HepG2 (cell line): ENCODE results near the gene FIS1. TPM values are rescaled to one million over a fixed set of nuclear protein-coding genes. Genes with fewer than 3 reads are reported as not detected.

Experiments
- ATAC-seq: fragments of 200-7000 bp; cut with Tn5 transposase; 3 replicates; pipeline ENCODE4 v1.9.1; 2020; ENCODE audit warnings: mild to moderate bottlenecking, moderate library complexity
- BruUV-seq: library from RNA; stranded (reverse); fragments of 400-500 nt; replicated peaks from 2 replicates; lab custom pipeline; 2021; lab: Mats Ljungman, UMichigan
- CTCF ChIA-PET: fragments of 300-600 bp; formaldehyde crosslinking; extraction: SDS; loops from one replicate; lab custom pipeline; 2021; ENCODE audit warnings: low total read pairs, inconsistent platforms, low intra/inter-chr PET ratio; lab: Yijun Ruan, JAX
- POLR2A ChIA-PET: fragments of 350-600 bp; sonication (Branson Sonifier 250); formaldehyde crosslinking; loops from one replicate; lab custom pipeline; 2020; ENCODE audit warnings: antibody characterized with exemption, inconsistent platforms; lab: Yijun Ruan, JAX
- DNase-seq: peaks from one replicate; pipeline ENCODE4 v3.0.0-alpha.2; 2015; ENCODE audit warnings: low spot score
- FAIRE-seq: peaks from 3 replicates; lab custom pipeline; 2011; peaks lifted over from hg19 to GRCh38; lab: Jason Lieb, UNC
- H2AFZ ChIP-seq: one replicate; pipeline ENCODE4 v1.6.1; 2011; ENCODE audit warnings: low read length, inconsistent platforms
- H3K27ac ChIP-seq: fragments of 300-600 bp; 3 replicates; pipeline ENCODE4 v1.8.0; 2011; ENCODE audit warnings: mixed run types, mild to moderate bottlenecking, mixed read lengths, low read length, inconsistent platforms; ENCODE audit not compliant: insufficient read depth; ENCODE audit errors: extremely low read length
- H3K27me3 ChIP-seq, 2 experiments: fragments of 200-600 bp in 1 of 2; 2 replicates in 1 of 2; 3 replicates in 1 of 2; pipeline versions ENCODE4 v1.6.0 to v1.8.0; 2011; ENCODE audit warnings: low read length in 2 of 2, mild to moderate bottlenecking in 2 of 2, moderate library complexity in 2 of 2, inconsistent platforms in 1 of 2; ENCODE audit not compliant: insufficient read depth in 2 of 2, control insufficient read depth in 1 of 2
- H3K36me3 ChIP-seq, 2 experiments: fragments of 200-600 bp in 1 of 2; replicated peaks in 1 of 2; 2 replicates in 1 of 2; 3 replicates in 1 of 2; pipeline versions ENCODE4 v1.5.1 to v1.8.0; 2011; ENCODE audit warnings: low read length in 2 of 2, inconsistent platforms in 1 of 2; ENCODE audit not compliant: insufficient read depth in 2 of 2, control insufficient read depth in 1 of 2
- H3K4me1 ChIP-seq: 2 replicates; pipeline ENCODE4 v1.5.1; 2012; ENCODE audit warnings: low read length, inconsistent platforms; ENCODE audit not compliant: insufficient read depth
- H3K4me2 ChIP-seq: 2 replicates; pipeline ENCODE4 v1.6.0; 2011; ENCODE audit warnings: low read depth, low read length, inconsistent platforms
- H3K4me3 ChIP-seq, 3 experiments: fragments of 200-600 bp in 1 of 3; sonication (generic), shearing (Covaris generic) in 1 of 3; replicated peaks in 1 of 3; 2 replicates each; pipeline ENCODE4 v1.5.1; 2011 to 2016; ENCODE audit warnings: low read length in 3 of 3, inconsistent platforms in 2 of 3, low read depth in 2 of 3, mild to moderate bottlenecking in 2 of 3, control low read depth in 1 of 3, mixed read lengths in 1 of 3; ENCODE audit not compliant: insufficient read depth in 1 of 3
- H3K79me2 ChIP-seq: one replicate; pipeline ENCODE4 v1.6.1; 2011; ENCODE audit warnings: low read length, inconsistent platforms; ENCODE audit not compliant: insufficient read depth
- H3K9ac ChIP-seq: 2 replicates; pipeline ENCODE4 v1.6.0; 2011; ENCODE audit warnings: mild to moderate bottlenecking, low read depth, low read length, inconsistent platforms; ENCODE audit not compliant: insufficient read depth
- H3K9me3 ChIP-seq: 2 replicates; pipeline ENCODE4 v1.5.1; 2012; ENCODE audit warnings: mild to moderate bottlenecking, low read length
- H4K20me1 ChIP-seq: 2 replicates; pipeline ENCODE4 v1.6.0; 2011; ENCODE audit warnings: inconsistent platforms, mild to moderate bottlenecking, low read length, moderate library complexity; ENCODE audit not compliant: insufficient read depth
- AGO1 ChIP-seq: fragments of 200-400 bp; formaldehyde crosslinking; IDR thresholded peaks from 2 replicates; pipeline ENCODE4 v1.6.1; 2017; ENCODE audit warnings: mild to moderate bottlenecking, low read depth, low read length, moderate library complexity; ENCODE audit not compliant: poor library complexity, severe bottlenecking
- AGO2 ChIP-seq: fragments of 200-400 bp; formaldehyde crosslinking; optimal IDR thresholded peaks from 2 replicates; pipeline ENCODE3; 2017; ENCODE audit warnings: mild to moderate bottlenecking, low read depth, low read length, moderate library complexity
- BRF2 ChIP-seq: sonication (generic); formaldehyde crosslinking; IDR thresholded peaks from 2 replicates; pipeline ENCODE4 v1.8.1; 2022; ENCODE audit warnings: mild to moderate bottlenecking, missing genetic modification reagents
- CHCHD3 ChIP-seq: sonication (generic); formaldehyde crosslinking; IDR thresholded peaks from 2 replicates; pipeline ENCODE4 v1.8.0; 2022; ENCODE audit warnings: mild to moderate bottlenecking, missing genetic modification reagents, moderate library complexity
- DR1 ChIP-seq: sonication (generic); formaldehyde crosslinking; IDR thresholded peaks from 2 replicates; pipeline ENCODE4 v1.8.0; 2021; ENCODE audit warnings: mild to moderate bottlenecking, missing genetic modification reagents, inconsistent platforms
- FUBP1 ChIP-seq: sonication (generic); formaldehyde crosslinking; IDR thresholded peaks from 2 replicates; pipeline ENCODE4 v1.5.1; 2020; ENCODE audit warnings: missing genetic modification reagents, mild to moderate bottlenecking, borderline replicate concordance
- HNRNPLL ChIP-seq: fragments of 200-400 bp; formaldehyde crosslinking; IDR thresholded peaks from 2 replicates; pipeline ENCODE4 v1.6.1; 2017; ENCODE audit warnings: mild to moderate bottlenecking, low read depth, low read length; ENCODE audit not compliant: poor library complexity, severe bottlenecking
- NFE2L1 ChIP-seq: sonication (generic); formaldehyde crosslinking; IDR thresholded peaks from 2 replicates; pipeline ENCODE4 v1.4.0; 2020; ENCODE audit warnings: missing genetic modification reagents, mild to moderate bottlenecking, borderline replicate concordance
- POLR2A ChIP-seq, 2 experiments: IDR thresholded peaks; 2 replicates each; pipeline ENCODE4 v1.6.1; 2011; ENCODE audit warnings: low read depth in 2 of 2, low read length in 2 of 2, mild to moderate bottlenecking in 1 of 2, moderate library complexity in 1 of 2; ENCODE audit not compliant: insufficient read depth in 1 of 2
- POLR2G ChIP-seq: fragments of 200-400 bp; formaldehyde crosslinking; IDR thresholded peaks from 2 replicates; pipeline ENCODE4 v1.6.1; 2018; ENCODE audit warnings: mild to moderate bottlenecking, low read depth, low read length, moderate library complexity
- RBFOX2 ChIP-seq: fragments of 200-400 bp; formaldehyde crosslinking; IDR thresholded peaks from 2 replicates; pipeline ENCODE4 v1.6.1; 2017; ENCODE audit warnings: low read depth, mild to moderate bottlenecking, low read length
- ZNF260 ChIP-seq: sonication (generic); formaldehyde crosslinking; IDR thresholded peaks from 2 replicates; pipeline ENCODE4 v1.4.0; 2020; ENCODE audit warnings: missing genetic modification reagents, low read depth, mild to moderate bottlenecking, borderline replicate concordance
- WGBS: methylation state at CpG from one replicate; pipeline ENCODE4 v1.1.6; 2017; ENCODE audit warnings: low lambda C conversion rate; 5-methylcytosine and 5-hydroxymethylcytosine counted together
- in situ Hi-C: cut with HindIII; loops from 2 replicates; pipeline ENCODE4 v1.10.0; 2017; ENCODE audit warnings: low pct_unique_long_range_greater_than_20kb; ENCODE audit not compliant: extremely low pct_ligation_motif_present
- intact Hi-C: fragments of 100-400 bp; cut with micrococcal nuclease; formaldehyde crosslinking; loops from one replicate; pipeline ENCODE4 v1.10.0; 2022; ENCODE audit not compliant: unreplicated experiment
- polyA plus RNA-seq, 8 experiments: library from polyadenylated mRNA; depleted of rRNA in 3 of 8; stranded (reverse) in 7 of 8; unstranded in 1 of 8; fragments of >200 nt; fragmentation: Illumina TruSeq in 4 of 8; extraction: Trizol in 4 of 8; gene quantifications; 2 replicates each; pipeline versions ENCODE4 v1.2.1 to v1.2.3, GENCODE V29; 2011 to 2016; ENCODE audit warnings: low read depth in 4 of 8, missing spikeins in 1 of 8, mixed read lengths in 1 of 8; ENCODE audit not compliant: insufficient read depth in 1 of 8
- total RNA-seq, 5 experiments: library from RNA; depleted of rRNA; stranded (reverse); fragments of >200 nt; fragmentation: Illumina TruSeq; extraction: Trizol; gene quantifications; 2 replicates each; pipeline ENCODE4 v1.2.3, GENCODE V29; 2016; ENCODE audit warnings: low read depth in 1 of 5

Gene FIS1
- total and polyA plus RNA-seq, 2 of the 13 experiments (the other 11 are each of a cell fraction or from before 2014, with no cell fraction given) = 97.5 to 101 TPM

- H3K36me3 ChIP-seq = peaks cover 15 to 26% of the 10 kb centered on the region in 2 experiments; a peak in 4 of 5 replicates
- H3K4me3 ChIP-seq = no peak overlapping the region
- DNase-seq (no peak), ATAC-seq (no peak), FAIRE-seq (no peak)
- POLR2A ChIA-PET = interaction anchor here (0.5 to 11.6 kb wide), 3 partner anchors 8 to 30 kb away, joined by 4 to 202 read pairs (median 6); partner anchors contain the start of genes CLDN15, PLOD3 and ZNHIT1
- no peak overlapping the region for H3K4me2 ChIP-seq
- H2AFZ ChIP-seq = no peak overlapping the region
- no peaks in the 10 kb centered on the region for H3K79me2 ChIP-seq
- no peak overlapping the region for H3K27ac ChIP-seq
- no peak overlapping the region for H3K9ac ChIP-seq
- no peaks in the 10 kb centered on the region for H4K20me1 ChIP-seq
- no peaks in the 10 kb centered on the region for H3K27me3 ChIP-seq
- intact Hi-C loops = no loop called here
- TF ChIP-seq POLR2G (peak; percentile 19; the same call in 1 of the 2 replicates), CHCHD3 (CRISPR knock-in tag) (no peak), AGO2 (peak; percentile 77), NFE2L1 (no peak), FUBP1 (CRISPR knock-in tag) (no peak), RBFOX2 (peak; percentile 75), DR1 (no peak), AGO1 (peak; percentile 90), BRF2 (CRISPR knock-in tag) (no peak), HNRNPLL (no peak), POLR2A (IDR thresholded peaks at IDR 0.05; ENCODE audit: insufficient read depth in 1 of 2, low read depth in 2 of 2, low read length in 2 of 2) (peak; percentile 20 to 47; a peak in 1 of 4 replicates), ZNF260 (CRISPR knock-in tag) (no peak)
- WGBS = 96% methylated on average over 10 of the region's 17 CpGs
- BruUV-seq = no TSS peak
- CTCF ChIA-PET = no interaction called here
- in situ Hi-C loops = no loop called here
- H3K4me1 ChIP-seq = peaks cover 17% of the 10 kb centered on the region
- no peaks in the 10 kb centered on the region for H3K9me3 ChIP-seq
These were observed 37.4 kb downstream of the FIS1 start for GRCh38 chr7:101207459-101207858.
